GM12872 (cell line): Measurements from ENCODE around the gene SMIM44.

Experiments used
- TF ChIP-seq, protein P1 (sequence below): IDR thresholded peaks from 3 replicates; pipeline ENCODE4 v1.5.1; 2011; ENCODE audit warnings: low read depth, mild to moderate bottlenecking, low read length, moderate library complexity; ENCODE audit not compliant: insufficient read depth

The SMIM44 gene

GRCh38 chr19:3455393-3455955 lies 27.8 kb downstream of the SMIM44 start:
- TF ChIP-seq, protein P1, sequence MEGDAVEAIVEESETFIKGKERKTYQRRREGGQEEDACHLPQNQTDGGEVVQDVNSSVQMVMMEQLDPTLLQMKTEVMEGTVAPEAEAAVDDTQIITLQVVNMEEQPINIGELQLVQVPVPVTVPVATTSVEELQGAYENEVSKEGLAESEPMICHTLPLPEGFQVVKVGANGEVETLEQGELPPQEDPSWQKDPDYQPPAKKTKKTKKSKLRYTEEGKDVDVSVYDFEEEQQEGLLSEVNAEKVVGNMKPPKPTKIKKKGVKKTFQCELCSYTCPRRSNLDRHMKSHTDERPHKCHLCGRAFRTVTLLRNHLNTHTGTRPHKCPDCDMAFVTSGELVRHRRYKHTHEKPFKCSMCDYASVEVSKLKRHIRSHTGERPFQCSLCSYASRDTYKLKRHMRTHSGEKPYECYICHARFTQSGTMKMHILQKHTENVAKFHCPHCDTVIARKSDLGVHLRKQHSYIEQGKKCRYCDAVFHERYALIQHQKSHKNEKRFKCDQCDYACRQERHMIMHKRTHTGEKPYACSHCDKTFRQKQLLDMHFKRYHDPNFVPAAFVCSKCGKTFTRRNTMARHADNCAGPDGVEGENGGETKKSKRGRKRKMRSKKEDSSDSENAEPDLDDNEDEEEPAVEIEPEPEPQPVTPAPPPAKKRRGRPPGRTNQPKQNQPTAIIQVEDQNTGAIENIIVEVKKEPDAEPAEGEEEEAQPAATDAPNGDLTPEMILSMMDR = no peak

DNA sequence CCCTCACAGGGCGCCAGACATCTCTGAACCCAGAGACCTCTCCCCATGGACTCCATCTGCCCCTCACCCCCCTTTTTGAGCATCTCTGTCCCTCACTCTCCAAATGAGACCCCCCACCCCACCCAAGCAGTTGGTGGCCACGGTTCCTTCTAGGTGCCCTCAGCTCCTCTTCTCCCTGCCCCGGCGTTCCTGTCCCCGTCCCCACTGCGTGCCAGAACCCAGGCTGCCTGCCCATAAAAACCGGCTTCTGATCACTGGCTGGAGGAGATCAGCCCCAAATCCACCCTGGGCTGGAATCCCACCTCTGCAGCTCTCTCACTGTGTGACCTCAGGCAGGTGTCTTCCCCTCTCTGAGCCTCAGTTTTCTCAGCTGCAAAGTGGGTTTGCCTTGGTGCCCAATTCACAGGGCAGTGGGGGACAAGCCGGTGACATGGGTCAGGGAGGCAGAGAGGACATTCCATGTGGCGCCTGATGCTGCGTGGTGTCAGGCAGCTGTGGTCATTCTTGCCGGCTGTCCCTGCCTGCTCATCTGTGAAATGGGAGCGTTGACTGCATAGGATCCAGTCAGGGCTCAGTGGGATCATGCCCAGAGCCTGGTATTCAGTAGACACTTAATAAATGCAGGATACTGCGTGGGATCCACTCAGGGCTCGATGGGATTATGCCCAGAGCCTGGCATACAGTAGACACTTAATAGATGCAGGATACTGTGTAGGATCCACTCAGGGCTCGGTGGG lies 28.4 kb downstream of the SMIM44 start:
- TF ChIP-seq, protein P1 = no peak

DNA sequence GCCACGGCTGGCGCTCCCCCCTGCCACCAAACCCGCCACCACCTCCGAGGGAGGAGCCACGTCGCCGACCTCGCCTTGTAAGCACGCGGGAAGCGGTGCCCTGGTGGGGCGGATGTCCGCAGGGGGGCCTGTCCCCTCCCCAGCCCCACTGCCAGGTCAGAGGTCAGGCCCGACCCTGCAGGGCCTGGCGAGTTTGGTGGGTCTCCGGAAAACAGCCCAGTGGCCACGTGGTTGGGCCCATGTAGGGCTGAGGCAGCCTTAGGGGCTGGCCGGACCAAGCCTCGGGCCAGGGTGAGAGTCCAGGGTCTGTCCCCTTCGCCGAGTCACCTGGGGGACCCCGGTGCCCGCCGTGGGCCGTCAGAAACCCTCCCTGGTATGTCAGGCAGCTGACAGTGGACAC lies 29.4 kb downstream of the SMIM44 start:
- TF ChIP-seq, protein P1 = no peak

- TF ChIP-seq, protein P1 = no peak
Measured at GRCh38 chr19:3452171-3452941, 30.9 kb downstream of the SMIM44 start.

- TF ChIP-seq, protein P1 = no peak
Measured at GRCh38 chr19:3451451-3451866, 31.8 kb downstream of the SMIM44 start.

- TF ChIP-seq, protein P1 = no peak
Measured at GRCh38 chr19:3450796-3451411, 32.3 kb downstream of the SMIM44 start.
